AG08396 (cell line): Measurements from ENCODE around the gene NRXN3.
A peak's percentile ranks its signal among the peaks of the same experiment; 100 is the strongest.

ENCODE experiments used
- DNase-seq: peaks from one replicate; pipeline ENCODE4 v3.0.0; 2012; ENCODE audit warnings: low spot score, mixed read lengths

The NRXN3 gene

DNA sequence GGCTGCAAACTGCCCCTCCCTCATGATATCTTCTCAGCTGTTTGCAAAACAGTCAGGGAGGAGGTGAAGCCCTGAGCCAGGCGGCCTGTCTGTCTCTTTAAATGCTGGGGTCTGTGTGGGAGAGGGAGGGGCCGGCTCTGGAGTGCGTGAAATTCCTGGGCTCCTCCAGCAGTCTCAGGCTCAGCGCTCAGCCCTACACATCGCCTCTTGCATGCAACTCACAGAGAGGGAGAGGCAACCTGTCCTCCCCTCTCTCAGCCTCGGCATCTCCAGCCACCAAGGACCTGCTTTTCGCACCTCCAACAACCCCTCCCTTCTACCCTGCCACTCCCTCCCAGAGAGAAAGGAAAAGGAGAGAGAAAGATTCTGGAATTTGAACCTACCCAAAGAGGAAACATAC, at the start of gene NRXN3:
Gene NRXN3 (plus strand): TSS at position 171 of the 400 bp plus-strand sequence. CDS start 72,721 bp downstream, outside the sequence.
- DNase-seq, result no peak

DNA sequence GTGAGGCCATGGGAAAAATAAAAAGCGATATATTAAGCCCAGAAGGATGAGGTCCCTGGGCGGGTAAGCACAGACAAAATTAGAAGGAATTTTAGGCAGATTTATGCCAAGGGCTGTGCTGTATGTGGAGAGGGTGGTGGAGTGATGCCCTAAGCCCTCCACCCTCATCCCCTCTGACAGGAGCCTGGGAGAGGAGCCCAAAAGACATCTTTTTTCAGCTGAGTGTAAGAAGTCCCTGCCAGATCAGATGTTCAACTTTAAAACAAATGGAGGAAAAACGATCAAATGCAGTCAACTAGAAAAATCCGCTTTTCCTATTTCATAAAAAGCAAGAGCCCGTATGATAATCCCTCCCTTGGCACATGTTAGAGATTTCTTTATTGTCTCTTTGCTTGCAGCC, 47.7 kb upstream of the NRXN3 start:
- no peak for DNase-seq

DNA sequence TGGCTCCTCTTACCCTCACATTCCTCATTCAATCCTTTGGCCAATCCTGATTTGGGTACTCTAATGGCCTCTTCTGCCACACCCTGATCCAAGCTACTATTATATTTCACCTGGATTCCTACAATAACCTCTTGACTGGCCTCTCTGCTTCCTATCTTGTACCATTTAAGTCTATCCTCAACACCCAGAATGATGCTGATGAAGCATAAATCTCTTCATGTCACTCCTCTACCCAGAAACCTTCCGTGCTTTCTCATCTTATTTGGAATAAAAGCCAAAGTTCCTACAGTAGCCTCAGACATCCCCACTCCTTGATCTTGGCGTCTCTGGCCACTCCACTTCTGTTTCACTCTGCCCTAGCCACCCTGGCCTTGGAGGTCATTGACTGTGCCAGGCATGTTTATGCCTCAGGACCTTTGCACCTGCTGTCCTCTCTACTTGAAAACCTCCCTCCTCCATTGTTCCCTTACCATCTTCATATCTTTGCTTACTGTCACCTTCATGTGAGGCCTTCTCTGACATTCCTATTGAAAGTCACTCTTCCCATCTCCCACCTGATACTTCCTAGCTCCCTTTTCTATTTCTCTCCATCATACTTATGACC, 46.4 kb upstream of the NRXN3 start:
- no peak for DNase-seq

- no peak for DNase-seq
Measured at GRCh38 chr14:78127961-78128360, 42.2 kb upstream of the NRXN3 start.

GRCh38 chr14:78129375-78129774, 40.8 kb upstream of the NRXN3 start:
- no peak for DNase-seq

DNA sequence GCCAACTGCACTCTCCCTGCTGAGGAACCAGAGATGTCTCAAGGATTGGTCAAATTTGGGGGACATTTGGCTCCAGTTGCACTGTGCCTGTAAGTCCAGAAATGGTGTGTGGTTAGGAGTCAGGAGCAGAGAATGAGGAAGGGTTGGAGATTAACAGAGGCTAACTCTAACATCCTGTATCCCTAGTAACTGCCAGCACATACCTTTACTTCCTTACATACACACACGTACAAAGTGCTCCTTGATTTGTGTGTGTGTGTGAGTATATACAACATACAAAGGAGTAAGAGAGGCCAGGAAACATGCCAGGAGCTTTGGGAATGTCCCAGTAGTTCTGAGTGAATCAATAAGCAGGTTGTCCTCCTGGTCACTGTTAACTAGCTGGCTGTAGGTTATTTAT, 39.8 kb upstream of the NRXN3 start:
- no peak for DNase-seq

DNA sequence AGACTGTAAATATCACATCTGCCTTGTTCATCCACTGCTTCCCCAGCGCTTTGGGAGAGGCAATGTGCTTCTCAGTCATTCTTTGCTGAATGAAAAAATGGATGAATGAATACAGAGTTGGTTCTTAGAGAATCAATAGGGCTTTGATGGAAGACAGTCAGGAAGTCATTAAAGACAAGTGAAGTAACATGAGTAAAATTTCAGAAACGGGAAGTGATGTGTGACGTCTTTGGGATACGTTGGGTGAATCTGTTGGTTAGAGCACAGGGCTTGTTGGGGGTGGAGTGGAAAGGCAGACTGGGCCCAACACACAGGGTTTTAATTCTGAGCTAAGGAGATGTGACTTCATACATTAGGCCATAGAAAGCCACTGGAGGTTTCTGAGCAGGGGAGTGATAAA, 39.0 kb upstream of the NRXN3 start:
- no peak for DNase-seq

GRCh38 chr14:78131616-78132015, 38.6 kb upstream of the NRXN3 start:
- no peak for DNase-seq

GRCh38 chr14:78135450-78135891, 34.7 kb upstream of the NRXN3 start:
- no peak for DNase-seq

- DNase-seq, result no peak
Measured at GRCh38 chr14:78136695-78137094, 33.5 kb upstream of the NRXN3 start.

DNA sequence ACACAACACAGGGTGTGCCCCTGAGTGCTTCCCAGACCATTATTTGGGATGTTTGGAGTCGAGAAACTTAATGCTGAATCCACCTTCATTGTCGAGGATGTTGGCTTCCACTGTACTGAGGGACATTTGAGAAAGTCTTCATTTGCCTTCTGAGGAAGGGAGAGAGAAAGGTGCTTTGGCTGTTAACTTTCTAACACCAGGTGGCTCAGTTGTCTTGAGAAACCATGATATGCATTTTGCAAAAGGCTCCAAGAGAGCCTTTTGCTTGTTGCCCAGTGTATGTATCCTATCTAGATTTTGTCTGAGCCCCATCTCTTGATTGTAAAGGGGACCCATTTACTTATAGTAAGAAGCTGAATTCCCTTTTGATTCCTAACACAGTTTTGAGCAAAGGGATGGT, 28.6 kb upstream of the NRXN3 start:
- DNase-seq, result no peak

- no peak for DNase-seq
Measured at GRCh38 chr14:78142998-78143397, 27.2 kb upstream of the NRXN3 start.

GRCh38 chr14:78143489-78144145, 26.6 kb upstream of the NRXN3 start:
- DNase-seq, result no peak

GRCh38 chr14:78152201-78153063, 17.7 kb upstream of the NRXN3 start:
- DNase-seq, result no peak

- no peak for DNase-seq
Measured at GRCh38 chr14:78153064-78153341, 17.2 kb upstream of the NRXN3 start.

DNA sequence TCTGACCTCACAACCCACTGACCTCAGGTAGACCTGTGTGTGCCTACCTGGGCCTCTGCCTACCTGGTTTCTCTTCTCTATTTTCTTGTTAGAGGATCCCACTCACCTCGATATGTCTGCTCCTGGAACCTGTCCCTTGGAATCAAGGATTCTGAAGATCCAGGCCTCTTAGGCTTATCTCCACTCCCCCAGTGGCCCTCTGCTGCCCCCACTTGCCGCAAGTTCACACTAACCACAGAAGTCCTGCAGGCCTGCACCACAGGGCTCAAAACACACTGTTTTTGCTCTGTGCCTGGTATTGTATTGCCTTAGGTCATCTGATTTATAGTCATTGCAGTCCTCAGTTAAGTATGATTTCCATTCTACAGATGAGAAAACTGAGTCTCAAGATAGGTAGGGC, 15.3 kb upstream of the NRXN3 start:
- no peak for DNase-seq

DNA sequence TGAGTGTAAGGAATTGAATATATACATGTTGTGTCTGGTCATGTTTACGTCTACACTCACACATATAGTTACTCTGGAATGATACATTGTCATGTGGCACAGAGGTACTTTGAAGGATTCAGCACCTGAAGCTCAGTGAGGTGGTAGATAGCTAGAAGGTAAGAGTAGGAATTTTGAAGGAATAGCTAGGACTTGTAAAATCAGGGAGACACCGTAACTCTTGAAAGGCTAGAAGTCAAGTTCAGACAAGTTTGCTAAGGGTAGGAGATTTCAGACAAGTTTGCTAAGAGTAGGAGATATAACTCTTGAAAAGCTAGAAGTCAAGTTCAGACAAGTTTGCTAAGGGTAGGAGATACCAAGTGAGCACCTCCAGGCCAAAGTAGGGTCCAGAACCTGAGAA, 14.0 kb upstream of the NRXN3 start:
- no peak for DNase-seq

GRCh38 chr14:78157494-78158437, 12.4 kb upstream of the NRXN3 start:
- peak; percentile 23 for DNase-seq

DNA sequence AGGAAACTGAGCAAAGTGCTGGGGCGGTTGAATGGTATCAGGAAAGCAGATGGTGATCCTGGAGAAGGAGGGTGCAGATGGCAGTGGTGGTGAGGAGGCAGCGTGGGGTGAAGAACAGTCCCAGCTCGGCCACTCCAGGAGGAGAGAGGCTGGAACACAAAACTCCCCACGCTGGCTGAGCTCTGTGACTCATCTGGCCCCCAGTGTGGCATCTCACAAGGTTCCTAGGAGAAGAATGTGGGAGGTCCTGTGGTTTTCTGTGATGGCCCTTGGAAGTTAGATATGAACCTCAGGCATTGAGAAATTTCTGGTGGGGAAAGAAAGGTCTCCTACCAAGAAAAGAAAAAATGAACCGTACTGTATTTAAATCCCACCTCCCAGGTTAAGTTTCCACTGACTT, 8.0 kb upstream of the NRXN3 start:
- no peak for DNase-seq

GRCh38 chr14:78164226-78164853, 5.8 kb upstream of the NRXN3 start:
- DNase-seq, result no peak

- DNase-seq, result no peak
Measured at GRCh38 chr14:78172428-78172827, 2.3 kb downstream of the NRXN3 start.
